ENCODE results near the gene ARMS2. TPM values are rescaled to one million over a fixed set of nuclear protein-coding genes. Genes with fewer than 3 reads are reported as not detected.

ARMS2 gene
- total and polyA plus RNA-seq, 2 of the 13 experiments (the other 11 are each of a cell fraction or from before 2014, with no cell fraction given), result not detected

DNA sequence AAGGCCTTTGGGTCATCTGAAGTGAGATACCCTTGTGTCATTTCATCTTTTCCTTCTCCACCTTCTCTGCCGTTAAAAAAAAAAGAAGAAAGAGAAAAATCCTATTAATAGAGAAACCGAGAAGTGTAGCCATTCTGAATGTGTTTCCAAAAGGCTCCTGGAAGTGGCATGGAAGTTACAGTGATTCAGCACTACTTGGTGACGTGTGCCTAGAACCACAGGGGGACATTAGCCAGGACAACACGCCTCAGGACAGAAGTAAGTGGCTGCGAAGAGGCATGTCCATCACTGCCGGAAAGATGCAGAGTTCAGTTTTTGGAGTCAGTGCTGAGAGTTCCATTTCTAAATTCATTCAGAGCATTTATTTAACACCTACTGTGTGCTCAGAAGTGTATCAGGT lies 13.2 kb downstream of the ARMS2 start:
- H3K4me3 ChIP-seq (replicated peaks in 1 of 3; ENCODE audit: insufficient read depth in 1 of 3, low read depth in 2 of 3, low read length in 3 of 3), result no peak overlapping the region
- FAIRE-seq (no peak), DNase-seq (ENCODE audit: low spot score) (no peak), ATAC-seq (no peak)
- no peaks in the 10 kb centered on the region for H3K9me3 ChIP-seq (ENCODE audit: low read length)
- intact Hi-C loops (cut with micrococcal nuclease; ENCODE audit: unreplicated experiment) (no loop called here), in situ Hi-C loops (cut with HindIII; ENCODE audit: extremely low pct_ligation_motif_present, low pct_unique_long_range_greater_than_20kb) (no loop called here)
- TF ChIP-seq PRPF4 (IDR thresholded peaks at IDR 0.05; ENCODE audit: low read depth, low read length, poor library complexity, severe bottlenecking), result no peak
- TF ChIP-seq CCAR2 (optimal IDR thresholded peaks at IDR 0.05; ENCODE audit: low read depth, low read length), result no peak
- TF ChIP-seq, protein P1, sequence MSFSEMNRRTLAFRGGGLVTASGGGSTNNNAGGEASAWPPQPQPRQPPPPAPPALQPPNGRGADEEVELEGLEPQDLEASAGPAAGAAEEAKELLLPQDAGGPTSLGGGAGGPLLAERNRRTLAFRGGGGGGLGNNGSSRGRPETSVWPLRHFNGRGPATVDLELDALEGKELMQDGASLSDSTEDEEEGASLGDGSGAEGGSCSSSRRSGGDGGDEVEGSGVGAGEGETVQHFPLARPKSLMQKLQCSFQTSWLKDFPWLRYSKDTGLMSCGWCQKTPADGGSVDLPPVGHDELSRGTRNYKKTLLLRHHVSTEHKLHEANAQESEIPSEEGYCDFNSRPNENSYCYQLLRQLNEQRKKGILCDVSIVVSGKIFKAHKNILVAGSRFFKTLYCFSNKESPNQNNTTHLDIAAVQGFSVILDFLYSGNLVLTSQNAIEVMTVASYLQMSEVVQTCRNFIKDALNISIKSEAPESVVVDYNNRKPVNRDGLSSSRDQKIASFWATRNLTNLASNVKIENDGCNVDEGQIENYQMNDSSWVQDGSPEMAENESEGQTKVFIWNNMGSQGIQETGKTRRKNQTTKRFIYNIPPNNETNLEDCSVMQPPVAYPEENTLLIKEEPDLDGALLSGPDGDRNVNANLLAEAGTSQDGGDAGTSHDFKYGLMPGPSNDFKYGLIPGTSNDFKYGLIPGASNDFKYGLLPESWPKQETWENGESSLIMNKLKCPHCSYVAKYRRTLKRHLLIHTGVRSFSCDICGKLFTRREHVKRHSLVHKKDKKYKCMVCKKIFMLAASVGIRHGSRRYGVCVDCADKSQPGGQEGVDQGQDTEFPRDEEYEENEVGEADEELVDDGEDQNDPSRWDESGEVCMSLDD (CRISPR knock-in tag; IDR thresholded peaks at IDR 0.05; ENCODE audit: borderline replicate concordance), result no peak
- no peak for TF ChIP-seq TCF7 (IDR thresholded peaks at IDR 0.05; ENCODE audit: low read depth)
- TF ChIP-seq, protein P2, sequence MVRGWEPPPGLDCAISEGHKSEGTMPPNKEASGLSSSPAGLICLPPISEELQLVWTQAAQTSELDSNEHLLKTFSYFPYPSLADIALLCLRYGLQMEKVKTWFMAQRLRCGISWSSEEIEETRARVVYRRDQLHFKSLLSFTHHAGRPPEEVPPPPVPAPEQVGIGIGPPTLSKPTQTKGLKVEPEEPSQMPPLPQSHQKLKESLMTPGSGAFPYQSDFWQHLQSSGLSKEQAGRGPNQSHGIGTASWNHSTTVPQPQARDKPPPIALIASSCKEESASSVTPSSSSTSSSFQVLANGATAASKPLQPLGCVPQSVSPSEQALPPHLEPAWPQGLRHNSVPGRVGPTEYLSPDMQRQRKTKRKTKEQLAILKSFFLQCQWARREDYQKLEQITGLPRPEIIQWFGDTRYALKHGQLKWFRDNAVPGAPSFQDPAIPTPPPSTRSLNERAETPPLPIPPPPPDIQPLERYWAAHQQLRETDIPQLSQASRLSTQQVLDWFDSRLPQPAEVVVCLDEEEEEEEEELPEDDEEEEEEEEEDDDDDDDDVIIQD (CRISPR knock-in tag; IDR thresholded peaks at IDR 0.05; ENCODE audit: low read depth), result no peak
- TF ChIP-seq ZNF441 (CRISPR knock-in tag; IDR thresholded peaks at IDR 0.05; ENCODE audit: borderline replicate concordance), result no peak
- TF ChIP-seq MYNN (CRISPR knock-in tag; IDR thresholded peaks at IDR 0.05; ENCODE audit: low read depth), result no peak
- no peak for TF ChIP-seq CC2D1A (CRISPR knock-in tag; IDR thresholded peaks at IDR 0.05)
- TF ChIP-seq ZBTB42 (CRISPR knock-in tag; IDR thresholded peaks at IDR 0.05), result no peak
- TF ChIP-seq ZNF143 (CRISPR knock-in tag; IDR thresholded peaks at IDR 0.05), result no peak
- ChIA-PET POLR2A (no interaction called here), CTCF (ENCODE audit: low intra/inter-chr PET ratio, low total read pairs) (no interaction called here)
- no peak overlapping the region for H2AFZ ChIP-seq (ENCODE audit: low read length)
- 32% methylated on average over 6 of the region's 6 CpGs for WGBS (ENCODE audit: low lambda C conversion rate)
- no peaks in the 10 kb centered on the region for H4K20me1 ChIP-seq (ENCODE audit: insufficient read depth, low read length)
- H3K4me2 ChIP-seq (ENCODE audit: low read depth, low read length), result no peak overlapping the region
- no TSS peak for BruUV-seq (replicated peaks)
- no peak overlapping the region for H3K27ac ChIP-seq (ENCODE audit: extremely low read length, insufficient read depth, low read length)
- H3K9ac ChIP-seq (ENCODE audit: insufficient read depth, low read depth, low read length), result no peak overlapping the region
- H3K27me3 ChIP-seq (ENCODE audit: control insufficient read depth in 1 of 2, insufficient read depth in 2 of 2, low read length in 2 of 2), result peaks cover 8 to 72% of the 10 kb centered on the region in 2 experiments
- H3K4me1 ChIP-seq (ENCODE audit: insufficient read depth, low read length), result peaks cover 3% of the 10 kb centered on the region; the same call in 1 of the 2 replicates
- H3K36me3 ChIP-seq (replicated peaks in 1 of 2; ENCODE audit: control insufficient read depth in 1 of 2, insufficient read depth in 2 of 2, low read length in 2 of 2), result no peaks in the 10 kb centered on the region
- no peaks in the 10 kb centered on the region for H3K79me2 ChIP-seq (ENCODE audit: insufficient read depth, low read length)

Measured in HepG2 (cell line).